Kidney (tissue), 14 donors: ENCODE results near the gene HES5. TPM values are rescaled to one million over a fixed set of nuclear protein-coding genes. Genes with fewer than 3 reads are reported as not detected.

Experiments
- DNase-seq, 5 donors: peaks; one replicate each; pipeline ENCODE4 v3.0.0-alpha.2; 2013 to 2020
- FAIRE-seq: peaks from 2 replicates; lab custom pipeline; 2012; peaks lifted over from hg19 to GRCh38; lab: Jason Lieb, UNC
- H3K27ac ChIP-seq, 2 donors: one replicate each; pipeline ENCODE4 v1.7.0; 2013; ENCODE audit warnings: low read depth in 2 of 2, low read length in 2 of 2, inconsistent platforms in 1 of 2
- H3K27me3 ChIP-seq: one replicate; pipeline ENCODE4 v1.7.1; 2013; ENCODE audit warnings: low read length, inconsistent platforms; ENCODE audit not compliant: control insufficient read depth, insufficient read depth
- H3K36me3 ChIP-seq, 3 donors: one replicate each; pipeline versions ENCODE4 v1.7.0 to v1.7.1; 2013; ENCODE audit warnings: low read length in 3 of 3, control low read depth in 1 of 3, inconsistent platforms in 1 of 3; ENCODE audit not compliant: insufficient read depth in 3 of 3, control insufficient read depth in 2 of 3
- H3K4me1 ChIP-seq, 3 donors: one replicate each; pipeline versions ENCODE4 v1.7.0 to v1.7.1; 2013; ENCODE audit warnings: low read length in 3 of 3, inconsistent platforms in 1 of 3, low read depth in 1 of 3; ENCODE audit not compliant: control insufficient read depth in 2 of 3, insufficient read depth in 2 of 3
- H3K4me3 ChIP-seq, 3 donors: one replicate each; pipeline versions ENCODE4 v1.7.0 to v1.8.1; 2013; ENCODE audit warnings: low read length in 3 of 3, control low read depth in 1 of 3, inconsistent platforms in 1 of 3
- H3K9ac ChIP-seq, 3 donors: one replicate each; pipeline versions ENCODE4 v1.7.0 to v1.7.1; 2013; ENCODE audit warnings: low read length in 3 of 3, control low read depth in 1 of 3, inconsistent platforms in 1 of 3
- H3K9me3 ChIP-seq, 3 donors: one replicate each; pipeline versions ENCODE4 v1.7.0 to v1.7.1; 2013; ENCODE audit warnings: low read length in 3 of 3, control low read depth in 1 of 3, inconsistent platforms in 1 of 3; ENCODE audit not compliant: control insufficient read depth in 2 of 3, insufficient read depth in 1 of 3
- CTCF ChIP-seq: IDR thresholded peaks from 3 replicates; pipeline ENCODE4 v1.5.1; 2012; ENCODE audit warnings: mild to moderate bottlenecking, moderate library complexity, borderline replicate concordance; ENCODE audit not compliant: insufficient read depth; ENCODE audit errors: extremely low read depth
- intact Hi-C: fragments of 100-400 bp; cut with DNase I; formaldehyde crosslinking; loops from one replicate; pipeline ENCODE4 v1.11.1; 2022
- polyA plus RNA-seq: library from polyadenylated mRNA; stranded (reverse); fragments of 350-450 nt; fragmentation: Illumina TruSeq; extraction: RNeasy Lipid Tissue Mini Kit (QIAGEN cat#74804); gene quantifications from one replicate; pipeline ENCODE4 v1.2.3, GENCODE V29; 2014; ENCODE audit warnings: low read depth, low replicate concordance; ENCODE audit not compliant: insufficient read depth
- total RNA-seq: library from RNA; stranded (reverse); fragmentation: NEBNext Ultra II Directional; extraction: Animal tissue kit (Norgen Biotek cat#: 25700); gene quantifications from one replicate; pipeline ENCODE4 v1.2.1, GENCODE V29; 2021
- donor health status: control.
- donor health status: control.
- donor health status: control.
- donor health status: control.
- donor health status: control.
- donor health status: DM: yes; HTN: yes; CAD: no.
- donor health status: Normal renal cell carcinoma (clear cell type).

HES5 gene
- total and polyA plus RNA-seq, 2 donors from 2014 or later, result 0.44 TPM; not detected in 1

GRCh38 chr1:2496746-2497145 is 33.3 kb downstream of the HES5 start:
- Histone ChIP-seq H3K27ac (peak overlapping the region in 1 of 2 donors; percentile 43), H3K27me3 (no peaks in the 10 kb centered on the region), H3K36me3 (no peaks in the 10 kb centered on the region), H3K4me3 (peak overlapping the region in 1 of 3 donors; percentile 32), H3K9ac (no peak overlapping the region), H3K4me1 (no peaks in the 10 kb centered on the region), H3K9me3 (no peaks in the 10 kb centered on the region)
- DNase-seq (no peak), FAIRE-seq (no peak)
- TF ChIP-seq CTCF, result no peak
- intact Hi-C loops, result no loop called here

DNA sequence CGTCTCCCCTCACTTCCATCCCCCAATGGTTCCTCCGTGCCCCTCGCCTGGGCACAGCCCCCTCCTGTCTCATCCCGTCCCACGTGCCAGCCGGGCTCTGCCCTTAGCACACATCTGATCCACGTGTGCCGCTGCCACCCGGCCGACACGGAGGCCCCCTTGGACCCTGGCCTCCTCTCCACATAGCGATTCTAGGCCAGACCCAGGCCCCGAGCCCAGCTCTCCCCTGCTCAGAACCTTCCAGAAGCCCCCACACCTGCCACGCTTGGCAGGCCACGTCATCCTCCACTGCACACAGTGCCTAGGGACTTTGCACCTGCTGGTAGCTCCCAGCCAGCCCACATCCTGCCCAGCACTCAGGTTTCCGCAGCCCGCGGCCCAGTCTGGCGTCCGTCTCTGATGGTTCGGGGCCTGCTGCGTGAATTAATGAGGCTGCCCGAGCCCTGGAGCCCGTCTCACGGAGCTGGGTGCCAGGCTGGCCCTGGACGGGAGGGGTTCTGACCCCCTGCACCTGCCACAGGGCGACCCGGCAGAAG is 33.9 kb downstream of the HES5 start:
- Histone ChIP-seq H3K9ac (no peak overlapping the region), H3K4me3 (peak overlapping the region in 1 of 3 donors; percentile 13), H3K27me3 (no peaks in the 10 kb centered on the region), H3K36me3 (no peaks in the 10 kb centered on the region), H3K9me3 (no peaks in the 10 kb centered on the region), H3K4me1 (no peaks in the 10 kb centered on the region), H3K27ac (peak overlapping the region in 1 of 2 donors; percentile 43)
- intact Hi-C loops, result no loop called here
- TF ChIP-seq CTCF, result no peak
- FAIRE-seq (no peak), DNase-seq (peak in 3 of 5 donors; percentile 31 to 62 (median 42))

DNA sequence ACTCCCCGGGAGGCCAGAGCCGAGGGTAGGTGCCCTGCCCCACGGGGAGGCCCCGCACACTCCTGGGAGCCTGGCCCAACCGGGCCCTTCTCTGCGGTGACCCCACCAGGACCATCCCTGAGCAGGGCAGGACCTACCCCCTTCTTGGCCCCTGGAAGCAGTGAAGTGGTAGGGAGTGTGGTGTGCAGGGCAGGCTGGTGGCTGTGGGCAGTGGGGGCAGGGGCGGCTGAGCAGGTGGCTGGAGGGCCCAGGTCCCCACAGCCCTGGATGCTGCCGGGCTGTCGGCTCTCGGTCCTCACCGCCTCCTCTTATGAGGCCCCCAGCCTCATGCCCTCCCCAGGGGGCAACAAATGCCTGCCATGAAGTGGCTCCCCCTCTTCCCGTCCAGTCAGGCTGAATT is 34.5 kb downstream of the HES5 start:
- H3K27ac ChIP-seq, result no peak overlapping the region
- no peak overlapping the region for H3K4me3 ChIP-seq
- TF ChIP-seq CTCF, result no peak
- no peaks in the 10 kb centered on the region for H3K36me3 ChIP-seq
- intact Hi-C loops, result no loop called here
- H3K9me3 ChIP-seq, result no peaks in the 10 kb centered on the region
- no peaks in the 10 kb centered on the region for H3K27me3 ChIP-seq
- DNase-seq (no peak), FAIRE-seq (no peak)
- no peak overlapping the region for H3K9ac ChIP-seq
- H3K4me1 ChIP-seq, result no peaks in the 10 kb centered on the region

- intact Hi-C loops, result no loop called here
- H3K4me1 ChIP-seq, result no peaks in the 10 kb centered on the region
- FAIRE-seq, result no peak
- H3K9ac ChIP-seq, result no peak overlapping the region
- no peak for TF ChIP-seq CTCF
- no peak overlapping the region for H3K4me3 ChIP-seq
- H3K9me3 ChIP-seq, result no peaks in the 10 kb centered on the region
- no peak for DNase-seq
- no peaks in the 10 kb centered on the region for H3K36me3 ChIP-seq
- no peaks in the 10 kb centered on the region for H3K27me3 ChIP-seq
- H3K27ac ChIP-seq, result no peak overlapping the region
These were observed 35.0 kb downstream of the HES5 start for GRCh38 chr1:2495026-2495425.
